Muscle of arm (tissue), 12 donors: ENCODE measurements around the gene KLHL29. TPM values are rescaled to one million over a fixed set of nuclear protein-coding genes. Genes with fewer than 3 reads are reported as not detected.

Experiments used
- DNase-seq: peaks from one replicate; pipeline ENCODE4 v3.0.0-alpha.2; 2013
- polyA plus RNA-seq, 12 donors: library from polyadenylated mRNA; unstranded; fragments of 120-200 nt; gene quantifications; one replicate each; pipeline ENCODE4 v1.2.1, GENCODE V29; 2013; ENCODE audit not compliant: insufficient read length in 12 of 12

The KLHL29 gene
- polyA plus RNA-seq, 12 donors = 5.4 to 13.6 (median 7.7) TPM; not detected in 1

- DNase-seq = no peak
These were observed 164.1 kb downstream of the KLHL29 start for GRCh38 chr2:23549051-23549450.

- DNase-seq = no peak
These were observed 165.0 kb downstream of the KLHL29 start for GRCh38 chr2:23549821-23550530.

GRCh38 chr2:23550553-23550952 is 165.6 kb downstream of the KLHL29 start:
- no peak for DNase-seq

GRCh38 chr2:23551875-23552274 is 166.9 kb downstream of the KLHL29 start:
- no peak for DNase-seq

GRCh38 chr2:23553561-23553960 is 168.6 kb downstream of the KLHL29 start:
- DNase-seq = no peak

- DNase-seq = peak; percentile 81
These were observed 169.2 kb downstream of the KLHL29 start for GRCh38 chr2:23554054-23554697.

- no peak for DNase-seq
These were observed 171.0 kb downstream of the KLHL29 start for GRCh38 chr2:23555944-23556343.

- DNase-seq = no peak
These were observed 171.9 kb downstream of the KLHL29 start for GRCh38 chr2:23556929-23557328.

GRCh38 chr2:23557455-23557854 is 172.5 kb downstream of the KLHL29 start:
- DNase-seq = no peak

- no peak for DNase-seq
These were observed 174.7 kb downstream of the KLHL29 start for GRCh38 chr2:23559561-23560239.

- DNase-seq = no peak
These were observed 176.1 kb downstream of the KLHL29 start for GRCh38 chr2:23561088-23561487.

GRCh38 chr2:23561544-23561943 is 176.6 kb downstream of the KLHL29 start:
- DNase-seq = no peak

GRCh38 chr2:23562143-23562542 is 177.2 kb downstream of the KLHL29 start:
- DNase-seq = no peak

- no peak for DNase-seq
These were observed 178.2 kb downstream of the KLHL29 start for GRCh38 chr2:23563151-23563550.

- no peak for DNase-seq
These were observed 179.0 kb downstream of the KLHL29 start for GRCh38 chr2:23563673-23564614.

GRCh38 chr2:23564615-23564960 is 179.6 kb downstream of the KLHL29 start:
- DNase-seq = no peak

- no peak for DNase-seq
These were observed 180.4 kb downstream of the KLHL29 start for GRCh38 chr2:23565374-23565773.

GRCh38 chr2:23565814-23566213 is 180.8 kb downstream of the KLHL29 start:
- no peak for DNase-seq

GRCh38 chr2:23566241-23567142 is 181.5 kb downstream of the KLHL29 start:
- no peak for DNase-seq

GRCh38 chr2:23567161-23567756 is 182.3 kb downstream of the KLHL29 start:
- DNase-seq = no peak
